ENCODE results near the gene AOPEP.
A peak's percentile ranks its signal among the peaks of the same experiment; 100 is the strongest.

AOPEP gene

DNA sequence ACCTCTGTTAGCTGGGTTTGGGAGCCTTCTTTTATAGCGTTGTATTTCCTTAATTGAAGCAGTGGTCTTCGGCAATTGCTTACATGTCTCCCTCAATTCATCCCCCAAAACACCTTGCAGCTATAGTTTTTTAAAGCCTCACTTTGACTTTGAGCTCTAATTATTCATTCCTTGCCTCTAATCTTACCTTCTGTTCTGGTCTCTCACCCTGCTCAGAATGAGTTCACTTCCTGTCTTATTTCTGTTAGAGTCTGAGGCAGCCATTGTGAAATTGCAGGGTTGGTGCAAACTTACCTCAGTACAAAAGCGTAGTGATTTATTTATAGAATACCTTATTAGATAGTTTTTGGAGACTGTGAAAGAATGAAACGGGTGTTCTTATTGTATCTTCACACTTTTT lies 35.0 kb downstream of the AOPEP start:
- no peak for DNase-seq (ENCODE audit: low read depth)

GRCh38 chr9:94767331-94768072 lies 41.0 kb downstream of the AOPEP start:
- DNase-seq (ENCODE audit: low read depth): no peak

- no peak for DNase-seq (ENCODE audit: low read depth)
Measured at GRCh38 chr9:94768766-94769165, 42.3 kb downstream of the AOPEP start.

- no peak for DNase-seq (ENCODE audit: low read depth)
Measured at GRCh38 chr9:94770334-94770733, 43.8 kb downstream of the AOPEP start.

DNA sequence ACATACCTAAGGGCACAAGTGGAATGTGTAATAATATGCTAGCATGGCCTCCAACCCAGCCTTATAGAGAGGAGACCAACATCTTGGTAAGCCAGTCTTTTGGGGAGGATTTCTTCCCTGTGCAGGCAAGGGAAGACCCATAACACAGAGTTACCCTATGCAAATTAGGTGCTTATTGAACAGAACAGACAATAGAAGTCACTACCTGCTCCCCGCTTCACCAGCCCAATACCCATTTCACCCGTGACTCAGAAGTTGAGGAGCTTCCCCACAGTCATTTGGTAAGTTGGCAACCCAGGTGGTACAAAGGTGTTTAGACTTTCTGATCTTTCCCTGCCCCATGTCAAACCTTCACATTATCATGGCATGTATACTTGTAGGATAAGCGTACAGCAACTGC lies 44.6 kb downstream of the AOPEP start:
- DNase-seq (ENCODE audit: low read depth): no peak

- no peak for DNase-seq (ENCODE audit: low read depth)
Measured at GRCh38 chr9:94772144-94772543, 45.6 kb downstream of the AOPEP start.

DNA sequence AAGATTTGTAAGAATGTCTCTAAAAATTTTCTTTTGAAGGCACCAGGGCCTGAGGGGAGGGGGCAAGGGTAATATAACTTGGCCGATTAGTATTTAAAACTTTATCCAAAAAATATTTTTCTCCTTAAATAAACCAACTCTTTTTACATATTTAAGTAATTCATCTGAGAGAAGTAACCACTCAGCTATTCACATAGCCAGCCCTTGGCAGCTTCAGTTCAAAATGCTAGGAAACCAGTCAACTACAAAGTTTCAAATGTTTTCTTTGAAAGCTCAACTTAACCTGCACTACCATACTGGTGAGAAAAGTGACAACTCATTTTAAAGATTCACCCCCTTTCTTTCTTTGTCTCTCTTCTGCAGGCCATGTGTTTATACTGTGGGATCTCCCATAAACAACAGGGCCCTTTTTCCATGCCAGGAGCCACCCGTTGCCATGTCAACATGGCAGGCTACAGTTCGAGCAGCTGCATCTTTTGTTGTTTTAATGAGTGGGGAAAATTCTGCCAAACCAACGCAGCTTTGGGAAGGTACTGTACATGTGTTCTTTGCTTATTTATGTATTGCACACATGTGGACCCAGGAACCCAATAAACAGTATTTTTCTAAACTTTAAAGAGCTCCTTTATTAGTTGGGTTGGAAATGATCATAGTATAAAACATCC lies 46.3 kb downstream of the AOPEP start:
- no peak for DNase-seq (ENCODE audit: low read depth)

- DNase-seq (ENCODE audit: low read depth): no peak
Measured at GRCh38 chr9:94773655-94774054, 47.2 kb downstream of the AOPEP start.

DNA sequence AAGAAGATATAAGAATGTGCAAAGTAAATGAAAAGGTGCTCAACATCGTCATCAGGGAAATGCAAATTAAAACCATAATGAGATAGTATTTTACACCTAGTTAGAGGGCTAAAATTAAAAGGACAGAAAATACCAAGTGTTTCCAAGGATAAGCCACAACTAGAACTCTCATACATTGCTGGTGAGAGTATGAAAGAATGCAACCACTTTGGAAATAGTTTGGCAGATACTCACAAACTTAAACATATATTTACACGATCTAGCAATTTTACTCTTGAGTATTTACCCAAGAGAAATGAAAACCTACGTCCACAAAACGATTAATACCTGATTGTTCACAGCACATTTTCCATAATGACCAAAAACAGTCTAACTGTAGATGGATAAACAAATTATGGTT lies 51.5 kb downstream of the AOPEP start:
- no peak for DNase-seq (ENCODE audit: low read depth)

DNA sequence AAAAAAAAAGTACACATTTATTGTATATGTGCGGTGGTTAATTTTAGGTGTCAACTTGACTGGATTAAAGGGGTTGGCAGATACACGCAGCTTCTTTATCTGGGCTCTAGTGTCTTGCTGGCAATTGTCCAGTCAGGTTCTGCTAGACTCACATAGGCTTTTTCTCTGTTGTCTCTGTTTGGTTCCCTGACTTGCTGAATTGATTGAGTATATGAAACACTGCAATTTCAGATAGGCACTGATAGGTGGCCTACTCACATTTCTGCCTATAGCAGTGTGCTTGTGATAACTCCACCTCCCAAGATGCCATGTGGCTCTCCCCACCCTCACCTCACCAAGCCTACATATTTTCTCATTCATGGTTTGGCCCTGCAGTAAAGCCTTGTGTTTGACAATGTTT lies 52.5 kb downstream of the AOPEP start:
- no peak for DNase-seq (ENCODE audit: low read depth)

GRCh38 chr9:94779693-94780290 lies 53.3 kb downstream of the AOPEP start:
- no peak for DNase-seq (ENCODE audit: low read depth)

DNA sequence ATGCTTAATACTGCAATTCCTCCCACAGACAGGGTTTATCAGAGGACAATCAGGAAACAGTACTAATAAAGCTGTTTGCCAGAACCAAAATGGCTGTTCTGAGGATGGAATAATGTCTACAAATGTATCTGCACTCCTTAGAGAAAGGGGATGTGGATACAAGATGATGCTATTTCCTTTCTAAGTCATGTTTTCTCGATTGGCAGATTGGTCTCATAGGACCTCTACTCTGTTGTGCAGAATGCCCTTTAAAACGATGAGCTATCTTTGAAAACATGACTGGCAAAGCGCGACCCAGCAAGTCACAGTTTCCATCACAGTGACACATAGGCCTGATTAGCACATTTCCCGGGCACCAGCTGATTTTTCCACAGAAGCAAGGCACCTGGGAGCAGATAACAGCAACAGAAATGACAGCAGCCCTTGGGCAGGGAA lies 54.0 kb downstream of the AOPEP start:
- DNase-seq (ENCODE audit: low read depth): no peak

- no peak for DNase-seq (ENCODE audit: low read depth)
Measured at GRCh38 chr9:94782355-94783101, 56.0 kb downstream of the AOPEP start.

- DNase-seq (ENCODE audit: low read depth): peak; percentile 4
Measured at GRCh38 chr9:94783102-94783682, 56.7 kb downstream of the AOPEP start.

GRCh38 chr9:94783928-94784327 lies 57.4 kb downstream of the AOPEP start:
- no peak for DNase-seq (ENCODE audit: low read depth)

GRCh38 chr9:94785215-94786169 lies 59.0 kb downstream of the AOPEP start:
- DNase-seq (ENCODE audit: low read depth): no peak

- DNase-seq (ENCODE audit: low read depth): no peak
Measured at GRCh38 chr9:94786586-94786985, 60.1 kb downstream of the AOPEP start.

- no peak for DNase-seq (ENCODE audit: low read depth)
Measured at GRCh38 chr9:94787266-94787665, 60.8 kb downstream of the AOPEP start.

- no peak for DNase-seq (ENCODE audit: low read depth)
Measured at GRCh38 chr9:94788570-94789105, 62.1 kb downstream of the AOPEP start.

GRCh38 chr9:94791435-94791834 lies 64.9 kb downstream of the AOPEP start:
- DNase-seq (ENCODE audit: low read depth): no peak

- DNase-seq (ENCODE audit: low read depth): no peak
Measured at GRCh38 chr9:94792511-94792910, 66.0 kb downstream of the AOPEP start.
